ENCODE measurements around the gene OR10Z1. TPM values are rescaled to one million over a fixed set of nuclear protein-coding genes. Genes with fewer than 3 reads are reported as not detected.

Gene OR10Z1
- total RNA-seq, 4 donors from 2014 or later: not detected

DNA sequence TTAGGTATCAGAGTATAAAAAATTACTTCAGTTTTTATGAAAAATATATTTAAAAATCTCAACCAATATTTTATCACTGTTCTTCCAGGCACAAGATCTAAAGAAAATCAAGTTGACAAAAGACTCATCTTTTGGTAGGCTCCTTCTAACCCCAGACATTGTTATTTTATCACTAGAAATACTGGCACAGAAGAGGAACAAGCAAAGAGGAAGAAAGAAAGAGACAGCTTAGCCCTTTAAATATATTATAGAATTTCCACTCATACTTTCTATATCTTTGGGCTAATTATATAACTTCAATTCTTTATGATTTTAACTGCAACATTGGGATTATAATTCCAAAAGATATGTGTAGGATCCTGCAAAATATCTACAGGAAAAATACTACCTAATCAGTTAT is 49.0 kb downstream of the OR10Z1 start:
- no peaks in the 10 kb centered on the region for H3K9me3 ChIP-seq
- H3K4me3 ChIP-seq: no peak overlapping the region
- no peaks in the 10 kb centered on the region for H3K27me3 ChIP-seq
- H3K4me1 ChIP-seq: no peaks in the 10 kb centered on the region
- no peak for DNase-seq
- no peaks in the 10 kb centered on the region for H3K36me3 ChIP-seq
- H3K27ac ChIP-seq: no peak overlapping the region
- intact Hi-C loops (cut with DNase I; ENCODE audit: low total_unique reads): no loop called here
- no peak for TF ChIP-seq POLR2A (IDR thresholded peaks at IDR 0.05)
- TF ChIP-seq, protein P1, sequence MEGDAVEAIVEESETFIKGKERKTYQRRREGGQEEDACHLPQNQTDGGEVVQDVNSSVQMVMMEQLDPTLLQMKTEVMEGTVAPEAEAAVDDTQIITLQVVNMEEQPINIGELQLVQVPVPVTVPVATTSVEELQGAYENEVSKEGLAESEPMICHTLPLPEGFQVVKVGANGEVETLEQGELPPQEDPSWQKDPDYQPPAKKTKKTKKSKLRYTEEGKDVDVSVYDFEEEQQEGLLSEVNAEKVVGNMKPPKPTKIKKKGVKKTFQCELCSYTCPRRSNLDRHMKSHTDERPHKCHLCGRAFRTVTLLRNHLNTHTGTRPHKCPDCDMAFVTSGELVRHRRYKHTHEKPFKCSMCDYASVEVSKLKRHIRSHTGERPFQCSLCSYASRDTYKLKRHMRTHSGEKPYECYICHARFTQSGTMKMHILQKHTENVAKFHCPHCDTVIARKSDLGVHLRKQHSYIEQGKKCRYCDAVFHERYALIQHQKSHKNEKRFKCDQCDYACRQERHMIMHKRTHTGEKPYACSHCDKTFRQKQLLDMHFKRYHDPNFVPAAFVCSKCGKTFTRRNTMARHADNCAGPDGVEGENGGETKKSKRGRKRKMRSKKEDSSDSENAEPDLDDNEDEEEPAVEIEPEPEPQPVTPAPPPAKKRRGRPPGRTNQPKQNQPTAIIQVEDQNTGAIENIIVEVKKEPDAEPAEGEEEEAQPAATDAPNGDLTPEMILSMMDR (IDR thresholded peaks at IDR 0.05): no peak

DNA sequence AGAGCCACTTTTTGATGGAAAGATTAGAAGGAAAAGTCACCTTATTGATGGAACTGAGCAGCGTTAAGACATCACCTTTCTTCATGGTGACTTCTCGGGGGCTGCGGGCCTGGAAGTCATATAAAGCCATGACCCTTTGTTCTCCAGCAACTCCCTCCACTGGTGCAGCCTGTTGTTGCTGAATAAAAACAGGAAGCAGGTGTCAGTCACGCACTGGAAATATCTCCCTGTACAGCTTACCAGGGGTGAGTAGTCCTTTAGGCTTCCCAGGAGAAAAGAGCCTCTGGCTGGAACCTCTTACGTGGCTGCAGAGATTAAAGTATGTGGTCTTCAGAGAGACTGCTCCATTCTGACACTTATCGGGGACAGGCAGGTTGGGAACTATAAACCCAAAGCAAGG is 49.5 kb downstream of the OR10Z1 start:
- intact Hi-C loops (cut with DNase I; ENCODE audit: low total_unique reads): no loop called here
- TF ChIP-seq, protein P1 (IDR thresholded peaks at IDR 0.05): no peak
- no peak for TF ChIP-seq POLR2A (IDR thresholded peaks at IDR 0.05)
- no peaks in the 10 kb centered on the region for H3K4me1 ChIP-seq

More for the DNA sequence above, 49.5 kb downstream of the OR10Z1 start:
- no peak overlapping the region for H3K27ac ChIP-seq
- H3K9me3 ChIP-seq: no peaks in the 10 kb centered on the region
- no peaks in the 10 kb centered on the region for H3K36me3 ChIP-seq
- H3K27me3 ChIP-seq: no peaks in the 10 kb centered on the region
- H3K4me3 ChIP-seq: no peak overlapping the region
- DNase-seq: no peak

Other genes with a start within 250 kb of the OR10Z1 start
- gene OR10T2, start 205.8 kb upstream of the OR10Z1 start, total RNA-seq: not detected
- gene OR10K2, start 179.0 kb upstream of the OR10Z1 start, total RNA-seq: not detected
- gene OR10K1, start 143.4 kb upstream of the OR10Z1 start, total RNA-seq: not detected
- gene OR10R2, start 133.0 kb upstream of the OR10Z1 start, total RNA-seq: not detected
- gene OR6Y1, start 50.9 kb upstream of the OR10Z1 start, total RNA-seq: under 1 TPM in 1 of 4 donors, not detected in 3; 0.07 TPM
- gene OR6P1, start 34.7 kb upstream of the OR10Z1 start, total RNA-seq: not detected
- gene OR10X1, start 25.4 kb upstream of the OR10Z1 start, total RNA-seq: not detected
- 1 to 10 TPM in 1 of 4 donors, not detected in 3; 5.9 TPM for gene SPTA1, start 81.4 kb downstream of the OR10Z1 start, total RNA-seq
- gene OR6K2, start 95.4 kb downstream of the OR10Z1 start, total RNA-seq: not detected
- gene OR6K3, start 115.5 kb downstream of the OR10Z1 start, total RNA-seq: not detected
- gene OR6K6, start 149.5 kb downstream of the OR10Z1 start, total RNA-seq: not detected
- not detected for gene OR6N1, start 166.9 kb downstream of the OR10Z1 start, total RNA-seq
- gene OR6N2, start 175.9 kb downstream of the OR10Z1 start, total RNA-seq: not detected
- 10 to 100 TPM in 1 of 4 donors, 1 to 10 TPM in 2, not detected in 1; 1.6 to 12.6 (median 6.9) TPM for gene MNDA, start 226.1 kb downstream of the OR10Z1 start, total RNA-seq

Measured in uterus (tissue), 4 donors.